NAMALWA (cell line): ENCODE results near the gene BFSP1.

Experiments
- DNase-seq: peaks from one replicate; pipeline ENCODE4 v3.0.0-alpha.2; 2015; ENCODE audit warnings: low spot score

The BFSP1 gene

GRCh38 chr20:17557675-17558006, 26.5 kb upstream of the BFSP1 start:
- no peak for DNase-seq

GRCh38 chr20:17556837-17557674, 25.9 kb upstream of the BFSP1 start:
- DNase-seq: no peak

GRCh38 chr20:17555106-17555505, 23.9 kb upstream of the BFSP1 start:
- no peak for DNase-seq

- no peak for DNase-seq
Observed at GRCh38 chr20:17549131-17549530, 18.0 kb upstream of the BFSP1 start.

- no peak for DNase-seq
Observed at GRCh38 chr20:17545127-17545526, 13.9 kb upstream of the BFSP1 start.

- no peak for DNase-seq
Observed at GRCh38 chr20:17543531-17544131, 12.5 kb upstream of the BFSP1 start.

GRCh38 chr20:17542993-17543412, 11.8 kb upstream of the BFSP1 start:
- DNase-seq: no peak

- DNase-seq: no peak
Observed at GRCh38 chr20:17542481-17542880, 11.3 kb upstream of the BFSP1 start.

GRCh38 chr20:17541996-17542395, 10.8 kb upstream of the BFSP1 start:
- no peak for DNase-seq

GRCh38 chr20:17541596-17541995, 10.4 kb upstream of the BFSP1 start:
- no peak for DNase-seq

- DNase-seq: peak; percentile 42
Observed at GRCh38 chr20:17538517-17539170, 7.5 kb upstream of the BFSP1 start.

GRCh38 chr20:17537959-17538358, 6.8 kb upstream of the BFSP1 start:
- no peak for DNase-seq

GRCh38 chr20:17536944-17537444, 5.8 kb upstream of the BFSP1 start:
- peak; percentile 89 for DNase-seq

- DNase-seq: no peak
Observed at GRCh38 chr20:17534077-17534476, 2.9 kb upstream of the BFSP1 start.

- DNase-seq: peak; percentile 54
Observed at GRCh38 chr20:17533396-17533795, 2.2 kb upstream of the BFSP1 start.

GRCh38 chr20:17531665-17532025, 466 bp upstream of the BFSP1 start:
- DNase-seq: no peak

- DNase-seq: no peak
Observed at GRCh38 chr20:17530153-17530552, 1.0 kb downstream of the BFSP1 start.

GRCh38 chr20:17529586-17529985, 1.6 kb downstream of the BFSP1 start:
- DNase-seq: no peak

GRCh38 chr20:17525650-17526049, 5.5 kb downstream of the BFSP1 start:
- DNase-seq: peak; percentile 51

- no peak for DNase-seq
Observed at GRCh38 chr20:17525132-17525531, 6.0 kb downstream of the BFSP1 start.

GRCh38 chr20:17524560-17524959, 6.6 kb downstream of the BFSP1 start:
- DNase-seq: no peak

GRCh38 chr20:17523326-17523725, 7.9 kb downstream of the BFSP1 start:
- no peak for DNase-seq

- no peak for DNase-seq
Observed at GRCh38 chr20:17522528-17522927, 8.7 kb downstream of the BFSP1 start.
